Loucy (cell line): ENCODE data around the gene FARS2.

Experiments used
- H2AFZ ChIP-seq: fragments of 200-600 bp; sonication (generic); 2 replicates; pipeline ENCODE4 v1.6.0; 2016; ENCODE audit warnings: antibody characterized with exemption, mild to moderate bottlenecking, low read length, moderate library complexity
- H3F3A ChIP-seq: fragments of 200-600 bp; 2 replicates; pipeline ENCODE4 v1.6.0; 2016; ENCODE audit warnings: antibody characterized with exemption, low read depth, mild to moderate bottlenecking
- H3K27me3 ChIP-seq: fragments of 200-600 bp; sonication (generic); 2 replicates; pipeline ENCODE4 v1.6.1; 2014; ENCODE audit warnings: low read length, mild to moderate bottlenecking; ENCODE audit not compliant: insufficient read depth, poor library complexity, severe bottlenecking
- H3K36me3 ChIP-seq: fragments of 200-600 bp; sonication (generic); 2 replicates; pipeline ENCODE4 v1.6.1; 2016; ENCODE audit warnings: low read length; ENCODE audit not compliant: insufficient read depth
- H3K4me1 ChIP-seq: fragments of 200-600 bp; sonication (generic); 2 replicates; pipeline ENCODE4 v1.5.1; 2014; ENCODE audit warnings: low read length, mild to moderate bottlenecking; ENCODE audit not compliant: insufficient read depth, poor library complexity, severe bottlenecking
- H3K4me2 ChIP-seq: fragments of 200-600 bp; sonication (generic); 2 replicates; pipeline ENCODE4 v1.6.0; 2014; ENCODE audit warnings: antibody characterized with exemption, low read length, low read depth, mild to moderate bottlenecking; ENCODE audit not compliant: poor library complexity, severe bottlenecking
- H3K4me3 ChIP-seq: fragments of 200-600 bp; sonication (generic); 2 replicates; pipeline ENCODE4 v1.5.1; 2014; ENCODE audit warnings: low read length, mild to moderate bottlenecking, mixed read lengths; ENCODE audit not compliant: poor library complexity, severe bottlenecking
- H3K79me2 ChIP-seq: fragments of 200-600 bp; sonication (generic); 2 replicates; pipeline ENCODE4 v1.6.1; 2014; ENCODE audit warnings: low read length; ENCODE audit not compliant: insufficient read depth
- H3K9ac ChIP-seq: fragments of 200-600 bp; sonication (generic); 2 replicates; pipeline ENCODE4 v1.6.0; 2014; ENCODE audit warnings: mild to moderate bottlenecking, low read depth, low read length, moderate library complexity; ENCODE audit not compliant: poor library complexity, severe bottlenecking
- H3K9me2 ChIP-seq: fragments of 200-600 bp; sonication (generic); replicated peaks from 2 replicates; pipeline ENCODE4 v1.6.1; 2016; ENCODE audit warnings: low read depth, low read length, mixed read lengths
- H3K9me3 ChIP-seq: fragments of 200-600 bp; sonication (generic); 2 replicates; pipeline ENCODE4 v1.6.1; 2014; ENCODE audit warnings: mild to moderate bottlenecking, antibody characterized with exemption, low read length, low read depth; ENCODE audit not compliant: insufficient read depth
- H4K20me1 ChIP-seq: fragments of 200-600 bp; sonication (generic); 2 replicates; pipeline ENCODE4 v1.6.0; 2014; ENCODE audit warnings: antibody characterized with exemption, low read length, mild to moderate bottlenecking; ENCODE audit not compliant: insufficient read depth, poor library complexity, severe bottlenecking
- CTCF ChIP-seq: fragments of 200-600 bp; sonication (generic); conservative IDR thresholded peaks from 2 replicates; pipeline ENCODE4 v1.5.1; 2014; ENCODE audit warnings: mild to moderate bottlenecking, antibody characterized with exemption, low read length
- EZH2phosphoT487 ChIP-seq: fragments of 200-600 bp; IDR thresholded peaks from 2 replicates; pipeline ENCODE4 v1.6.1; 2018; ENCODE audit warnings: antibody characterized with exemption, mild to moderate bottlenecking, moderate library complexity, borderline replicate concordance

FARS2 gene

GRCh38 chr6:5423251-5423650 is 161.9 kb downstream of the FARS2 start:
- Histone ChIP-seq H3K27me3 (no peaks in the 10 kb centered on the region), H3K9ac (no peak overlapping the region), H3K9me2 (no peaks in the 10 kb centered on the region), H3K9me3 (no peaks in the 10 kb centered on the region), H3K4me2 (no peak overlapping the region), H4K20me1 (no peaks in the 10 kb centered on the region), H2AFZ (no peak overlapping the region), H3K79me2 (no peaks in the 10 kb centered on the region), H3K4me3 (no peak overlapping the region), H3F3A (no peaks in the 10 kb centered on the region), H3K4me1 (no peaks in the 10 kb centered on the region), H3K36me3 (no peaks in the 10 kb centered on the region)
- no peak for TF ChIP-seq CTCF
- TF ChIP-seq EZH2phosphoT487: no peak

- H3F3A ChIP-seq: no peaks in the 10 kb centered on the region
- no peaks in the 10 kb centered on the region for H3K9me2 ChIP-seq
- no peak overlapping the region for H3K4me2 ChIP-seq
- no peak for TF ChIP-seq EZH2phosphoT487
- no peak for TF ChIP-seq CTCF
- H2AFZ ChIP-seq: no peak overlapping the region
- H3K36me3 ChIP-seq: no peaks in the 10 kb centered on the region
- no peaks in the 10 kb centered on the region for H3K79me2 ChIP-seq
- no peak overlapping the region for H3K9ac ChIP-seq
- H4K20me1 ChIP-seq: no peaks in the 10 kb centered on the region
- no peaks in the 10 kb centered on the region for H3K9me3 ChIP-seq
- H3K27me3 ChIP-seq: no peaks in the 10 kb centered on the region
- H3K4me1 ChIP-seq: no peaks in the 10 kb centered on the region
- H3K4me3 ChIP-seq: no peak overlapping the region
Observed at GRCh38 chr6:5424726-5425125, 163.4 kb downstream of the FARS2 start.

GRCh38 chr6:5425267-5425666 is 164.0 kb downstream of the FARS2 start:
- H4K20me1 ChIP-seq: no peaks in the 10 kb centered on the region
- H3K4me2 ChIP-seq: no peak overlapping the region
- H3K4me3 ChIP-seq: no peak overlapping the region
- TF ChIP-seq EZH2phosphoT487 (no peak), CTCF (no peak)
- no peaks in the 10 kb centered on the region for H3F3A ChIP-seq
- no peaks in the 10 kb centered on the region for H3K4me1 ChIP-seq
- H3K9me2 ChIP-seq: no peaks in the 10 kb centered on the region
- H3K36me3 ChIP-seq: no peaks in the 10 kb centered on the region
- H2AFZ ChIP-seq: no peak overlapping the region
- H3K79me2 ChIP-seq: no peaks in the 10 kb centered on the region
- H3K27me3 ChIP-seq: no peaks in the 10 kb centered on the region
- no peaks in the 10 kb centered on the region for H3K9me3 ChIP-seq
- H3K9ac ChIP-seq: no peak overlapping the region
